Measurements from ENCODE around the gene STC2. TPM values are rescaled to one million over a fixed set of nuclear protein-coding genes. Genes with fewer than 3 reads are reported as not detected.

The STC2 gene
- total RNA-seq, 1 experiment from 2014 or later = 60.4 TPM

- no peak for DNase-seq
- CTCF ChIA-PET = interaction anchor here (1.6 kb wide), 1 partner anchor 15 kb away, joined by 5 read pairs; no protein-coding TSS in a partner anchor
- H3K9me3 Mint-ChIP-seq (ENCODE audit: low read depth, unreplicated experiment) = no peaks in the 10 kb centered on the region
- no TSS peak for BruUV-seq (replicated peaks)
- peak overlapping the region; percentile 2 for H3K4me3 Mint-ChIP-seq (ENCODE audit: low read depth, unreplicated experiment)
- no peak overlapping the region for H3K27ac Mint-ChIP-seq (ENCODE audit: unreplicated experiment)
- H3K27me3 Mint-ChIP-seq (ENCODE audit: unreplicated experiment) = no peaks in the 10 kb centered on the region
- H3K36me3 Mint-ChIP-seq (ENCODE audit: insufficient read depth, unreplicated experiment) = peaks cover 90% of the 10 kb centered on the region
- no peaks in the 10 kb centered on the region for H3K4me1 Mint-ChIP-seq (ENCODE audit: low read depth, unreplicated experiment)
- TF ChIP-seq, protein P1, sequence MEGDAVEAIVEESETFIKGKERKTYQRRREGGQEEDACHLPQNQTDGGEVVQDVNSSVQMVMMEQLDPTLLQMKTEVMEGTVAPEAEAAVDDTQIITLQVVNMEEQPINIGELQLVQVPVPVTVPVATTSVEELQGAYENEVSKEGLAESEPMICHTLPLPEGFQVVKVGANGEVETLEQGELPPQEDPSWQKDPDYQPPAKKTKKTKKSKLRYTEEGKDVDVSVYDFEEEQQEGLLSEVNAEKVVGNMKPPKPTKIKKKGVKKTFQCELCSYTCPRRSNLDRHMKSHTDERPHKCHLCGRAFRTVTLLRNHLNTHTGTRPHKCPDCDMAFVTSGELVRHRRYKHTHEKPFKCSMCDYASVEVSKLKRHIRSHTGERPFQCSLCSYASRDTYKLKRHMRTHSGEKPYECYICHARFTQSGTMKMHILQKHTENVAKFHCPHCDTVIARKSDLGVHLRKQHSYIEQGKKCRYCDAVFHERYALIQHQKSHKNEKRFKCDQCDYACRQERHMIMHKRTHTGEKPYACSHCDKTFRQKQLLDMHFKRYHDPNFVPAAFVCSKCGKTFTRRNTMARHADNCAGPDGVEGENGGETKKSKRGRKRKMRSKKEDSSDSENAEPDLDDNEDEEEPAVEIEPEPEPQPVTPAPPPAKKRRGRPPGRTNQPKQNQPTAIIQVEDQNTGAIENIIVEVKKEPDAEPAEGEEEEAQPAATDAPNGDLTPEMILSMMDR (IDR thresholded peaks at IDR 0.05; ENCODE audit: unreplicated experiment) = no peak
- intact Hi-C loops (cut with micrococcal nuclease; ENCODE audit: unreplicated experiment) = no loop called here
These were observed 11.0 kb downstream of the STC2 start for GRCh38 chr5:173317091-173317730.

GRCh38 chr5:173316339-173317020 lies 11.7 kb downstream of the STC2 start:
- CTCF ChIA-PET = interaction anchor here (1.5 to 1.6 kb wide), 2 partner anchors 11 to 14 kb away, joined by 3 to 5 read pairs; no protein-coding TSS in a partner anchor
- TF ChIP-seq, protein P1 (IDR thresholded peaks at IDR 0.05; ENCODE audit: unreplicated experiment) = no peak
- Mint-ChIP-seq H3K4me1 (ENCODE audit: low read depth, unreplicated experiment) (no peaks in the 10 kb centered on the region), H3K9me3 (ENCODE audit: low read depth, unreplicated experiment) (no peaks in the 10 kb centered on the region), H3K4me3 (ENCODE audit: low read depth, unreplicated experiment) (no peak overlapping the region), H3K27ac (ENCODE audit: unreplicated experiment) (peak overlapping the region; percentile 86), H3K36me3 (ENCODE audit: insufficient read depth, unreplicated experiment) (peaks cover 82% of the 10 kb centered on the region), H3K27me3 (ENCODE audit: unreplicated experiment) (no peaks in the 10 kb centered on the region)
- intact Hi-C loops (cut with micrococcal nuclease; ENCODE audit: unreplicated experiment) = no loop called here
- BruUV-seq (replicated peaks) = no TSS peak
- no peak for DNase-seq

GRCh38 chr5:173315495-173316338 lies 12.5 kb downstream of the STC2 start:
- H3K27me3 Mint-ChIP-seq (ENCODE audit: unreplicated experiment) = no peaks in the 10 kb centered on the region
- BruUV-seq (replicated peaks) = no TSS peak
- intact Hi-C loops (cut with micrococcal nuclease; ENCODE audit: unreplicated experiment) = no loop called here
- no peak for DNase-seq
- peaks cover 75% of the 10 kb centered on the region for H3K36me3 Mint-ChIP-seq (ENCODE audit: insufficient read depth, unreplicated experiment)
- no peaks in the 10 kb centered on the region for H3K9me3 Mint-ChIP-seq (ENCODE audit: low read depth, unreplicated experiment)
- TF ChIP-seq, protein P1 (IDR thresholded peaks at IDR 0.05; ENCODE audit: unreplicated experiment) = no peak
- CTCF ChIA-PET = interaction anchor here (1.5 to 1.6 kb wide), 2 partner anchors 11 to 13 kb away, joined by 3 to 5 read pairs; no protein-coding TSS in a partner anchor
- no peak overlapping the region for H3K4me3 Mint-ChIP-seq (ENCODE audit: low read depth, unreplicated experiment)
- H3K4me1 Mint-ChIP-seq (ENCODE audit: low read depth, unreplicated experiment) = no peaks in the 10 kb centered on the region
- peak overlapping the region; percentile 86 for H3K27ac Mint-ChIP-seq (ENCODE audit: unreplicated experiment)

DNA sequence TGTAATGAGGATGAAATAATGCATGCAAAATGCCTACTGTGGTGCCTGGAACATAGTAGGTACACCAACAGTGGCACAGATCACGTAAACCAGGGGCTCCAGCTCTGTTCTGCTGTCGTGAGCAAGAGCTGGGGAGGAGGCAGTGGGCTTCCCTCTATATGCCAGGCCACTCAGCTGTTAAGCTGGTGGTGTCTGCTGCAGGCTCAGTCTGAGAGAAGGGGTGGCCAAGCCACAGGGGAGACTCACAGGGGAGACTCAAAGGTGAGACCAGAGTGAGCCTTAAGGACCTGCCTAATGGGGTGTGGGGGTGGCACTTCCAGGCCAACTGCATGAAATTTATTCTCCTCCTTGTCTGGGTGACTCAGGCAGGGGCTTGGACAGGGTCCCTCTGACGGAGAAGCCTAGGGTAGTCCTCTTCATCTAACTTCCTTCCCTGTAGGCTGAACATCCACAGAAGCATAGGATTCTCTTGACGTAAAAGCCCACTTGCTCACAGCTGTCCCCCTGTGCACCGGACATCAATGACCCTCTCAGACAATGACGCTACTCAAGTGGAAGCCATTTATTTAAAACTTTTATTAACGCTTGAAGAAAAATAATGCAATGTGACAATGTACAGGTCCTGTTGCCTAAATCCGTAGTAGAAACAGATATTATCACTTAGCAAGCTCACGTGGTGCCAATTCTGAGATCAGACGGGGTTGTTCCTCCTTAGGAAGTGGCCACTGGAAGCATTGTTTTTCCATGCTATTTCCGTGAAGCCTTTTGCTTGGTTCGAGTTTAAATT lies 13.9 kb downstream of the STC2 start:
- TF ChIP-seq, protein P1 (IDR thresholded peaks at IDR 0.05; ENCODE audit: unreplicated experiment) = no peak
- Mint-ChIP-seq H3K9me3 (ENCODE audit: low read depth, unreplicated experiment) (no peaks in the 10 kb centered on the region), H3K36me3 (ENCODE audit: insufficient read depth, unreplicated experiment) (peaks cover 61% of the 10 kb centered on the region), H3K27me3 (ENCODE audit: unreplicated experiment) (no peaks in the 10 kb centered on the region), H3K27ac (ENCODE audit: unreplicated experiment) (peak overlapping the region; percentile 86), H3K4me3 (ENCODE audit: low read depth, unreplicated experiment) (no peak overlapping the region), H3K4me1 (ENCODE audit: low read depth, unreplicated experiment) (no peaks in the 10 kb centered on the region)
- no TSS peak for BruUV-seq (replicated peaks)
- CTCF ChIA-PET = no interaction called here
- no peak for DNase-seq
- intact Hi-C loops (cut with micrococcal nuclease; ENCODE audit: unreplicated experiment) = no loop called here

All from Calu3 (cell line).